HCT116 (cell line): ENCODE data around the gene NKG7. TPM values are rescaled to one million over a fixed set of nuclear protein-coding genes. Genes with fewer than 3 reads are reported as not detected.

ENCODE experiments used
- ATAC-seq: fragments of 200-7000 bp; cut with Tn5 transposase; 2 replicates; pipeline ENCODE4 v1.9.1; 2020; ENCODE audit warnings: mild to moderate bottlenecking, moderate library complexity
- BruUV-seq: library from RNA; stranded (reverse); fragments of 400-500 nt; replicated peaks from 2 replicates; lab custom pipeline; 2021; lab: Mats Ljungman, UMichigan
- CTCF ChIA-PET: fragments of 300-600 bp; sonication (Branson Sonifier 250); formaldehyde crosslinking; loops from one replicate; lab custom pipeline; 2021; ENCODE audit warnings: antibody characterized with exemption; lab: Charles Lee
- POLR2A ChIA-PET: fragments of 300-600, 350-600 bp; sonication (Branson Sonifier 250); formaldehyde crosslinking; loops from one replicate; lab custom pipeline; 2021; ENCODE audit warnings: antibody characterized with exemption; lab: Charles Lee
- RAD21 ChIA-PET, 2 experiments: fragments of 300-600 bp; sonication (Branson Sonifier 250); formaldehyde crosslinking; loops; one replicate each; lab custom pipeline; 2023; ENCODE audit warnings: low total read pairs in 2 of 2; ENCODE audit not compliant: uncharacterized antibody in 2 of 2, unreplicated experiment in 2 of 2, low non-redundant PET in 1 of 2; lab: Charles Lee
- DNase-seq: peaks from one replicate; pipeline ENCODE4 v3.0.0-alpha.2; 2010; ENCODE audit warnings: low read depth, low spot score
- H2AFZ ChIP-seq: fragments of 200-600 bp; shearing (Covaris generic), sonication (generic); 2 replicates; pipeline ENCODE4 v1.6.1; 2017; ENCODE audit warnings: low read depth, mixed run types, mixed read lengths, antibody characterized with exemption, low read length; ENCODE audit not compliant: poor library complexity, severe bottlenecking
- H3K27ac ChIP-seq: 2 replicates; pipeline ENCODE4 v1.5.1; 2012; ENCODE audit warnings: low read depth, low read length
- H3K27me3 ChIP-seq: fragments of 200-600 bp; sonication (generic); 2 replicates; pipeline ENCODE4 v1.6.1; 2016; ENCODE audit warnings: mixed run types, low read length, mixed read lengths; ENCODE audit not compliant: insufficient read depth
- H3K36me3 ChIP-seq, 2 experiments: fragments of 200-500 bp in 1 of 2; fragments of 200-600 bp in 1 of 2; sonication (Bioruptor generic) in 1 of 2; sonication (generic) in 1 of 2; 2 replicates each; pipeline versions ENCODE4 v1.5.1 to v1.6.1; 2014 to 2016; ENCODE audit warnings: low read length in 2 of 2, inconsistent platforms in 1 of 2, mixed read lengths in 1 of 2, mixed run types in 1 of 2; ENCODE audit not compliant: insufficient read depth in 2 of 2, control insufficient read depth in 1 of 2
- H3K4me1 ChIP-seq, 2 experiments: fragments of 200-600 bp in 1 of 2; sonication (generic) in 1 of 2; 2 replicates each; pipeline versions ENCODE4 v1.5.1 to v1.6.1; 2012 to 2017; ENCODE audit warnings: low read length in 2 of 2, inconsistent platforms in 1 of 2, mild to moderate bottlenecking in 1 of 2, mixed read lengths in 1 of 2, mixed run types in 1 of 2, moderate library complexity in 1 of 2; ENCODE audit not compliant: insufficient read depth in 2 of 2, control insufficient read depth in 1 of 2
- H3K4me2 ChIP-seq: fragments of 200-600 bp; sonication (generic); 2 replicates; pipeline ENCODE4 v1.6.1; 2017; ENCODE audit warnings: mixed run types, low read length, mixed read lengths
- H3K4me3 ChIP-seq, 2 experiments: fragments of 200-600 bp in 1 of 2; sonication (generic) in 1 of 2; replicated peaks in 1 of 2; 2 replicates each; pipeline ENCODE4 v1.5.1; 2011 to 2016; ENCODE audit warnings: low read length in 2 of 2, control low read depth in 1 of 2, low read depth in 1 of 2, mild to moderate bottlenecking in 1 of 2, mixed read lengths in 1 of 2, mixed run types in 1 of 2
- H3K79me2 ChIP-seq: fragments of 200-600 bp; sonication (generic); 2 replicates; pipeline ENCODE4 v1.6.1; 2017; ENCODE audit warnings: mild to moderate bottlenecking, mixed run types, low read length, moderate library complexity, mixed read lengths; ENCODE audit not compliant: insufficient read depth
- H3K9ac ChIP-seq: fragments of 200-600 bp; sonication (generic); 2 replicates; pipeline ENCODE4 v1.6.1; 2016; ENCODE audit warnings: low read length, mixed read lengths
- H3K9me2 ChIP-seq: fragments of 200-600 bp; sonication (generic), shearing (Covaris generic); 2 replicates; pipeline ENCODE4 v1.6.1; 2017; ENCODE audit warnings: mixed run types, mild to moderate bottlenecking, moderate library complexity; ENCODE audit not compliant: insufficient read depth
- H3K9me3 ChIP-seq, 2 experiments: fragments of 200-500 bp in 1 of 2; fragments of 200-600 bp in 1 of 2; sonication (Bioruptor generic) in 1 of 2; sonication (generic) in 1 of 2; 2 replicates each; pipeline ENCODE4 v1.6.1; 2014 to 2017; ENCODE audit warnings: low read length in 2 of 2, mixed read lengths in 2 of 2, inconsistent platforms in 1 of 2, low read depth in 1 of 2, mild to moderate bottlenecking in 1 of 2, mixed run types in 1 of 2, moderate library complexity in 1 of 2; ENCODE audit not compliant: control insufficient read depth in 1 of 2, insufficient read depth in 1 of 2
- H4K20me1 ChIP-seq: fragments of 200-600 bp; sonication (generic), shearing (Covaris generic); 2 replicates; pipeline ENCODE4 v1.6.1; 2017; ENCODE audit warnings: mixed run types, mild to moderate bottlenecking, moderate library complexity; ENCODE audit not compliant: insufficient read depth
- CBX3 ChIP-seq: IDR thresholded peaks from 2 replicates; pipeline ENCODE4 v1.6.1; 2012; ENCODE audit warnings: low read depth
- CEBPB ChIP-seq: IDR thresholded peaks from 2 replicates; pipeline ENCODE4 v1.6.1; 2012; ENCODE audit warnings: low read depth
- EGR1 ChIP-seq: IDR thresholded peaks from 2 replicates; pipeline ENCODE4 v1.6.1; 2012; ENCODE audit warnings: low read depth
- ELF1 ChIP-seq: IDR thresholded peaks from 2 replicates; pipeline ENCODE4 v1.6.1; 2012; ENCODE audit warnings: low read depth, borderline replicate concordance
- JUND ChIP-seq: IDR thresholded peaks from 2 replicates; pipeline ENCODE4 v1.6.1; 2012
- MAX ChIP-seq: IDR thresholded peaks from 2 replicates; pipeline ENCODE4 v1.6.1; 2012
- POLR2A ChIP-seq: IDR thresholded peaks from 2 replicates; pipeline ENCODE4 v1.7.0; 2011; ENCODE audit warnings: borderline replicate concordance; ENCODE audit not compliant: insufficient read depth, insufficient read length; ENCODE audit errors: extremely low read depth
- RAD21 ChIP-seq: IDR thresholded peaks from 2 replicates; pipeline ENCODE4 v1.6.1; 2012; ENCODE audit warnings: low read depth, mild to moderate bottlenecking
- REST ChIP-seq: IDR thresholded peaks from 2 replicates; pipeline ENCODE4 v1.6.1; 2012; ENCODE audit warnings: low read depth
- SIN3A ChIP-seq: IDR thresholded peaks from 2 replicates; pipeline ENCODE4 v1.6.1; 2012; ENCODE audit warnings: low read depth
- SP1 ChIP-seq: IDR thresholded peaks from 2 replicates; pipeline ENCODE4 v1.6.1; 2012; ENCODE audit warnings: low read depth
- SRF ChIP-seq: IDR thresholded peaks from 2 replicates; pipeline ENCODE4 v1.6.1; 2012; ENCODE audit warnings: low read depth
- ZBTB33 ChIP-seq: IDR thresholded peaks from 2 replicates; pipeline ENCODE4 v1.6.1; 2011; ENCODE audit warnings: mild to moderate bottlenecking, low read length, moderate library complexity; ENCODE audit not compliant: insufficient replicate concordance; ENCODE audit errors: extremely low read depth
- ZNF274 ChIP-seq: fragments of 200-500 bp; sonication (Bioruptor generic); IDR thresholded peaks from 2 replicates; pipeline ENCODE4 v1.6.1; 2014; ENCODE audit warnings: mild to moderate bottlenecking, low read depth, low read length, inconsistent platforms
- intact Hi-C: fragments of 100-400 bp; cut with micrococcal nuclease; formaldehyde crosslinking; loops from 2 replicates; pipeline ENCODE4 v1.10.0; 2022
- total RNA-seq: library from RNA; stranded (reverse); gene quantifications from one replicate; pipeline ENCODE4 v1.2.1, GENCODE V29; 2021; ENCODE audit not compliant: unreplicated experiment
- TF ChIP-seq, protein P1 (sequence below): IDR thresholded peaks from 2 replicates; pipeline ENCODE4 v1.6.1; 2012

The NKG7 gene
- total RNA-seq, 1 experiment from 2014 or later: not detected

- TF ChIP-seq EGR1 (no peak), SRF (no peak), CBX3 (no peak), ZBTB33 (no peak), JUND (no peak), SIN3A (peak; percentile 60), CEBPB (no peak), POLR2A (peak; percentile 91), SP1 (peak; percentile 62), ZNF274 (no peak)
- TF ChIP-seq, protein P1, sequence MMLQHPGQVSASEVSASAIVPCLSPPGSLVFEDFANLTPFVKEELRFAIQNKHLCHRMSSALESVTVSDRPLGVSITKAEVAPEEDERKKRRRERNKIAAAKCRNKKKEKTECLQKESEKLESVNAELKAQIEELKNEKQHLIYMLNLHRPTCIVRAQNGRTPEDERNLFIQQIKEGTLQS: no peak
Measured at GRCh38 chr19:51366389-51367254, 5.8 kb downstream of the NKG7 start (continued).

- peak within 1 kb of the TSS; percentile 78 to 94 for H3K4me3 ChIP-seq
- peak within 1 kb of the TSS; percentile 84 for H3K27ac ChIP-seq
- ChIA-PET RAD21 (interaction anchor here in 1 of 2 experiments (0.5 kb wide), 1 partner anchor 295 kb away, joined by 3 read pairs; no protein-coding TSS in a partner anchor), POLR2A (no interaction called here), CTCF (no interaction called here)
- BruUV-seq: TSS peak; percentile 87
- DNase-seq (no peak), ATAC-seq (no peak)
- intact Hi-C loops: no loop called here
- H3K79me2 ChIP-seq: peaks cover 49% of the 10 kb centered on the region
- peaks cover 38 to 58% of the 10 kb centered on the region in 2 experiments for H3K4me1 ChIP-seq
- H3K9ac ChIP-seq: peak within 1 kb of the TSS; percentile 96
- peak within 1 kb of the TSS; percentile 88 for H3K4me2 ChIP-seq
- H2AFZ ChIP-seq: no peak within 1 kb of the TSS
- no peaks in the 10 kb centered on the region for H3K9me3 ChIP-seq
- TF ChIP-seq SP1 (no peak), ELF1 (no peak), MAX (peak; percentile 46; the same call in 1 of the 2 replicates), JUND (no peak), SIN3A (peak; percentile 64), REST (no peak), CEBPB (no peak), RAD21 (no peak)
- no peaks in the 10 kb centered on the region for H4K20me1 ChIP-seq
- no peaks in the 10 kb centered on the region for H3K9me2 ChIP-seq
- no peaks in the 10 kb centered on the region for H3K36me3 ChIP-seq
- H3K27me3 ChIP-seq: no peaks in the 10 kb centered on the region
Measured at GRCh38 chr19:51365965-51366388, 6.5 kb downstream of the NKG7 start, which contains the start of gene ETFB. ETFB (minus strand) TSS chr19:51366388; CDS start chr19:51366326, 62 bp downstream.
